AG09319 (cell line): ENCODE results near the gene FMNL3.
"Not testable (repeated sequence)": the region's sequence is repeated elsewhere in the genome, so short reads cannot be mapped to it uniquely, and the experiment has no call there.

Source experiments
- DNase-seq: peaks from one replicate; pipeline ENCODE4 v3.0.0-alpha.2; 2010; ENCODE audit warnings: low read depth; ENCODE audit errors: extremely low read depth
- TF ChIP-seq, protein P1 (sequence below): IDR thresholded peaks from 2 replicates; pipeline ENCODE4 v1.5.1; 2011; ENCODE audit warnings: low read depth, mild to moderate bottlenecking, inconsistent platforms, low read length, moderate library complexity

The FMNL3 gene

DNA sequence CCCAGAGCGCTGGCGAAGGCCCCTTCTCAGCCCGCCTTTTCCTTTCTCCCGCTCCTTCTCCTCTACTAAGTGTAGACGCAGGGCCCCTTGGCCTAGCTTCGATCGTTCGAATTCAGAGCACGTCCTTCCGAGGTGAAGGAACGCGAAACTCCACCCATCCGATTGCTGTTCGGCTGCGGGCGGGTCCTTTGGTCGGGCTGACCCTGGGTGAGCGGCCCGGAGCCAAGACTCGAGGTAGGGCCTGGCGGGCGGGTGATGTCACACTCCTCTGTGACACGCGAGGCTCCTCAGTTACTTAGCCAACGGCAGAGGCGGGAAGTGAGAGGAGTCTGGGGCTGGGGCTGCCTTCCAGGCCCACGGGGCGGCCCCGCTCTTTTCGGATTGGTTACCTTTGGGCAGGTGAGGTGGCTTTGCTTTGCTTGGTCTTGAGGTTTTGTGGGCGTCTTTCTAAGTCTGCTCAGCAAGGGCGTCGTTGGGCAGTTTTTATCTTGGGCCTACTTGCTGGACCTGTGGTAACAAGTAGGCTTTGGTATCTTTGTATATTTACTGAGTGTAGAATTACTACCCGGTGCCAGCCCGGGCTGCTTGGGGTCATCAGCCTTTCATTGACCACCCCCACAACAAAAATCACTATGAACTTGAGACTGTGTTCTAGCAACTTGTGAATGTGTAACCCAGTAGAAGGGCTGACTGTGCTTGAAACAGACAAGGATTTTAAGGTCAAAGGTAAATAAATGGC is 34.8 kb upstream of the FMNL3 start:
- TF ChIP-seq, protein P1, sequence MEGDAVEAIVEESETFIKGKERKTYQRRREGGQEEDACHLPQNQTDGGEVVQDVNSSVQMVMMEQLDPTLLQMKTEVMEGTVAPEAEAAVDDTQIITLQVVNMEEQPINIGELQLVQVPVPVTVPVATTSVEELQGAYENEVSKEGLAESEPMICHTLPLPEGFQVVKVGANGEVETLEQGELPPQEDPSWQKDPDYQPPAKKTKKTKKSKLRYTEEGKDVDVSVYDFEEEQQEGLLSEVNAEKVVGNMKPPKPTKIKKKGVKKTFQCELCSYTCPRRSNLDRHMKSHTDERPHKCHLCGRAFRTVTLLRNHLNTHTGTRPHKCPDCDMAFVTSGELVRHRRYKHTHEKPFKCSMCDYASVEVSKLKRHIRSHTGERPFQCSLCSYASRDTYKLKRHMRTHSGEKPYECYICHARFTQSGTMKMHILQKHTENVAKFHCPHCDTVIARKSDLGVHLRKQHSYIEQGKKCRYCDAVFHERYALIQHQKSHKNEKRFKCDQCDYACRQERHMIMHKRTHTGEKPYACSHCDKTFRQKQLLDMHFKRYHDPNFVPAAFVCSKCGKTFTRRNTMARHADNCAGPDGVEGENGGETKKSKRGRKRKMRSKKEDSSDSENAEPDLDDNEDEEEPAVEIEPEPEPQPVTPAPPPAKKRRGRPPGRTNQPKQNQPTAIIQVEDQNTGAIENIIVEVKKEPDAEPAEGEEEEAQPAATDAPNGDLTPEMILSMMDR: no peak
- peak; percentile 78 for DNase-seq

DNA sequence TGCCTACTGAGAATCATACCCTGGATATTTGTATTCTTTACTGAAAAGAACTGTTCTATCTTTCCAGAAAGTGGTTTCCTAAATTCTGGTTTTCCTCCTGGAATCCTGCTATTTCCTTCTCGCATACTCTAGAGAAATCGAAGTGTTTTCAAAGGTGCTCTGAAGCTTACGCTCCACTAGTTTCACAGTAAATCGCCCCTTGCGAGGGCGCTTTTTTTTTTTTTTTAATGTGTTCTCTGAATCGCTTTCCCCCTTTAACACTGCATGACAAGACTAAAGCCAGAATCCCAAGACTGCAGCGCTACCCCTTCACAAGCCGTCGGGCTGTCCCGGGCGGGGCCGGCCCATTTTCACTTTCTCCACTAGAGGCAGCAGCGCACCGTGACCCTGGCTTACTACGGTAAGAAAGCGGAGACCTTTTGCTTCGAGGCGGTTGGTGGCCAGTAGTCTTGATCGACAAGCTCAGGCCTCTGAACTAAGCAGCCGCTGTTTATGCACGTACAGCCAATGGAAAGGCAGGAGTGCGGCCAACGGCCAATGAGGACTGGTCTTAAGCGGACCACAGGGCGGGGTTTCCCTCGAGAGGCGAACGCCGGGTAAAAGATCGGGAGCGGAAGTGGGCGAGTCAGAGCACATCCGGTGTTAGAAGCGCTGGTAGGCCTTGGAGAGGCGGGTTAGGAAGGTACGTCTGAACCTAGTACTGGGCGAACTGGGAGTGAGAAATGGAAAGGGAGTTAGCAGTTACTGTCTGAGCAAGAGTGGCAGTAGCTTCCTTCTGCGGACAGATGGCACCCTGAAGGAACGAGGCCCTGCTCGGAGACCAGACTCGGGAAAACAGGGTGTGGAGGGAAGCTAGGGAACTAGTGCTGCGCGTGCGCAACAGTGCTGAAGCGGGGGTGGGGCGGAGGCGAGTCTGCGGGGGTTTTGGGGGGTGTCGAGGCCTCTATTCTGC is 34.0 kb upstream of the FMNL3 start, which contains the start of gene TMBIM6:
TSS of gene TMBIM6 (plus strand) at position 628 of the 952 bp plus-strand sequence. CDS start 10,937 bp downstream, outside the sequence.
- peak; percentile 100 for DNase-seq
- TF ChIP-seq, protein P1: peak; percentile 98

DNA sequence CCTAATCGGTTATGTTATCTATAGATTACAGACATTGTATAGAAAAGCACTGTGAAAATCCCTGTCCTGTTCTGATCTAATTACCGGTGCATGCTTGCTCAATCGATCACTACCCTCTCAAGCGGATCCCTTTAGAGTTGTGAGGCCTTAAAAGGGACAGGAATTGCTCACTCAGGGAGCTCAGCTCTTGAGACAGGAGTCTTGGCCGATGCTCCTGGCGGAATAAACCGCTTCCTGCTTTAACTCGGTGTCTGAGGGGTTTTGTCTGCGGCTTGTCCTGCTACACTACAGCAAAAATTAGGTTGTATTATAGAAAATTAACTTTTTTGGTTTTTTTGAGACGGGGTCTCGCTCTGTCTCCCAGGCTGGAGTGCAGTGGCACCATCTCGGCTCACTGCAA is 33.1 kb upstream of the FMNL3 start:
- DNase-seq: not testable (repeated sequence)

DNA sequence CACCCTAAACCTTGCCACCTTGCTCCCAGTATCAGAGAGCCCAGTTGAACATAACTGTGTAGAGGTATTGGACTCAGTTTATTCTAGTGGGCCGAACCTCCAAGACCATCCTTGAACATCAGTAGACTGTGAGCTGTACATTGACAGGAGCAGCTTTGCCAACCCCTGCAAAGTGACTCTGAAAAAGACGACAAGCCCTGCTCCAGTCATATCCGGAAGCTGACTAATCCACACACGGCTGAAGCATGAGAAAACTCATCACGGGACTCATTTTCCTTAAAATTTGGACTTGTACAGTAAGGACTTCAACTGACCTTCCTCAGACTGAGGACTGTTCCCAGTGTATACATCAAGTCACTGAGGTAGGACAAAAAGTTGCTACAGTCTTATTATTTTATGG is 31.5 kb upstream of the FMNL3 start:
- DNase-seq: not testable (repeated sequence)

DNA sequence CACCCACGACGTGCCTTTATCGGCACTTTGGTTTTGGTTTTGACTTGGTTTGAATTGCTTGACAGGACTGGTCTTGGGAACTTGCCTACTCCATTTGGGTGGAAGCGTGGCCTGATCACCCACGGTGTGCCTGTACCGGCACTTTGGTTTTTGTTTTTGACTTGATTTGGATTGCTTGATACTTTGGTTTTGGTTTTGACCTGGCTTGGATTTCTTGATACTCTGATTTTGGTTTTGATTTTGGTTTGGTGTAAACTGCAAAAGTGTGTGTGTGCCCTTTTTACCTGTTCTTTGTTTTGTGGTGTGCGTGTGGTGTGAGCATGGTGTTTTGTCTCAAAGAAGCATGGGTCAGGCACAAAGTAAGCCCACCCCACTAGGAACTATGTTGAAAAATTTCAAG is 27.7 kb upstream of the FMNL3 start:
- not testable (repeated sequence) for DNase-seq

DNA sequence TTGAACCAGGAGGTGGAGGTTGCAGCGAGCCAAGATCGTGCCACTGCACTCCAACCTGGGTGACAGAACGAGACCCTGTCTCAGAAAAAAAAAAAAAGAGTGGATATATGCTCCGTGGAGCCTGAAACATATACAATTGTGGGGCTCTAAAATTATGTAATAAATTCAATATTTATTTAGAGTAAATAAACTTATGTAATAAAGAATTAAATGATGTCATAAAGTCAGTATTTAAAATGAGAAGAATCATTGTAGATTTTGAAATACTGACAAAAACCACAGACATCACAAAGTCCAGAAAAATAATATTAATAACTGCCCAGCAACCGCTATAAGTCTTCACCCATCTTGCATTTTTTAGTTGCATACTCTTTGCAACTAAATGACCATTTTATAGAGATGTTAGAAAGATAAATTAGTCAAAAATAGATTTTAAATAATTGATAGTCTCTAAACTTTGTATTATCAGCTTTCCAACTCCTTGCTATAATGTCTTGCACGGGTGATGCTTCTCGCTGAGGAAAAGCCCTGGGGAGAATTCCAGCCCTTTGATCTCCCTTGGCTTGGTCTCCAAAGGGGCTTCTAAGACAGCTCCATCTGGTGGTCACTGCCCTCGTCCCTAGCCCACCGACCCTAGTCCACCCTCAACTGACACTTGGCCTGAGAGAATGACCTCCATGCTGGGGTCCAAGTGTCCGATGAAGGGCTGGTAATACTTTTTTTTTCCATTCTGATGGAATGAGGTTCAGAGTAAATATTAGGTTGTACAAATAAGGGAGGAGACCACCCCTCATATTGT is 26.2 kb upstream of the FMNL3 start:
- DNase-seq: no peak
- TF ChIP-seq, protein P1: no peak

DNA sequence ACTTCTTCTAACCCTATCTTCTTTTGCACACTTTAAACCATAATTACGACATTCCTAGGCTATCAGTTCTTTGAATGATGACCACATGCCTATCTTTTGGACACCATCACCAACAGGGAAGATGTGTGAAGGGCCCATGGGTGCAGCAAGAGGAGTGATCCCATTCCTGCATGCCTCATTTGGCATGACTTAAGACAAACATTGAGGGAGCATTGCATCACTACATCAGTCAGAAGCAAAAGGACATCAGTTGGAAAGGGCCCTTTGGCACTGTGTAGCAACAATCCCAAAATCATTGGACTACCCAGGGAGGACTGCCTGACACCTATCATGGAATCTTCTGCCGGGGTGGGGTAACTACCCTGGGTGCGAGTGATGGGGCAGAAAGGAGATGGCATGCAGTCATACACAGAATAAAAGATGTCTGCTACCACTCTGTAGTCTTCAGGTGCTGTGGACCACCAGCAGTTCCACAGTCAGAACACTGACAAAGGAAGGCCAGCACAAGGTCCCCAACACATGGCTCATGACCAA is 23.4 kb upstream of the FMNL3 start:
- no peak for DNase-seq
- TF ChIP-seq, protein P1: no peak

DNA sequence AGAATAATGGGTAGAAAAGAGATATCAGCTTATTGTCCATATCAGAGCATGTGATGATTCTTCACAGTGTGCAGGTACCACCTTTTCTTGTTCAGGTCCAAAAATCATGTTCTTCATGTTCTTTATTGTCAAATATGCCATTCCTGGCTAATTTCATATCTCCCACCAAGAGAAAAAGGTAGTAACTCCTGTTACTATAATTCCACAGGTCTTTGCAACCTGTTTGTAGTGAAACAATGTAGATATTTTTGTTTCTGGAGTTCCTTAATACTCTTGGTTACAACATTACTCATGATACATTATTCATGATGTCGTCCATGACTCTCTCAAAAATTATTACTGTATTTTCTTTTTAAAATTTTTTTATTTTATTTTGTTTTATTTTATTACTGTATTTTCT is 22.8 kb upstream of the FMNL3 start:
- no peak for DNase-seq
- TF ChIP-seq, protein P1: no peak
